NCI-H2196 (cell line): ENCODE measurements around the gene WNT3A.

ENCODE experiments used
- DNase-seq: peaks from one replicate; lab custom pipeline; 2025; ENCODE audit not compliant: unreplicated experiment; lab: John Stamatoyannopoulos, UW

The WNT3A gene

GRCh38 chr1:228030451-228031201 is 23.8 kb downstream of the WNT3A start:
- no peak for DNase-seq

GRCh38 chr1:228031276-228031995 is 24.6 kb downstream of the WNT3A start:
- DNase-seq, result no peak

- DNase-seq, result no peak
Observed at GRCh38 chr1:228032041-228032440, 25.2 kb downstream of the WNT3A start.

- DNase-seq, result no peak
Observed at GRCh38 chr1:228033376-228033775, 26.6 kb downstream of the WNT3A start.

DNA sequence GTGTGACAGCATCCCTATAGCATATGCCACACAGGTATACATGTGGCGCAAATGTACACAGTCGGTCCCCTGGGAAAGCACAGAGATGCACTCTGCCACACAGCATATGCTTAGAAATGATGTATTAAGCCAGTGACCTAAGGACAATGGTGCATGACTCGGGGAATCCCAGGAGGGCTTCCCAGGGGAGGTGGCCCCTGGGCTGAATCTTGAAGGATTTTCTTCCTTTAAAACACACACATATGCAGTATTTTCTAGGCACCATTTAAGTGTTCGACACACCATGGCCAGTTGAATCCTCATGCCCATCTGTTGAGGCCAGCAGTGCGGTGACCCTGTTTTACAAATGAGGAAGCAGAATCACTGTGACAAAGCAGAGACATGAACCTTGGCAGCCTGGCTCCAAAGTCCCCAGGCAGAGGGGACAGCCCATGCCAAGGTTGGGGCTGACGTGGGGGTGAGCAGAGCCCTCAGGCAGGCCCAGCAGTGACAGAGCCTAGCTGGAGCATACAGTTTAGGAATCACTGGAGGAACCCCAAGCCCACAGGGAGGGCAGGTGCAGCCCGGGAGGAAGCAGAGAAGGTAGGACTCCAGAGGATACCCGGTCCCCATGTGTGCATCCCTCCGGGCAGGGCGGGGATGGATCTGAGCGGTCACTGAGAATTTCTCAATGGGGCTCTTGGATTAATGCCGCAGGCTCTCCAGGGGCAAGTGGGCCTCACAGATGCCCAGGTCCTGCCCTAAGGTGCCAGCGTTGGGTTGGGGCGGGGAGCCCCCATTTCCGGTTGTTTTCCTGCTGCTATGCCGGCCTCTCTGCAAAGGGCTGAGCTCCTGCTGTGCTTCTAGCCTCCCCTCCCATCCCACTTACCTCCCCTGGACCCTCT is 28.4 kb downstream of the WNT3A start:
- DNase-seq, result no peak

GRCh38 chr1:228035844-228036243 is 29.0 kb downstream of the WNT3A start:
- no peak for DNase-seq

- DNase-seq, result no peak
Observed at GRCh38 chr1:228036701-228037231, 30.0 kb downstream of the WNT3A start.

GRCh38 chr1:228037401-228038386 is 30.9 kb downstream of the WNT3A start:
- no peak for DNase-seq

DNA sequence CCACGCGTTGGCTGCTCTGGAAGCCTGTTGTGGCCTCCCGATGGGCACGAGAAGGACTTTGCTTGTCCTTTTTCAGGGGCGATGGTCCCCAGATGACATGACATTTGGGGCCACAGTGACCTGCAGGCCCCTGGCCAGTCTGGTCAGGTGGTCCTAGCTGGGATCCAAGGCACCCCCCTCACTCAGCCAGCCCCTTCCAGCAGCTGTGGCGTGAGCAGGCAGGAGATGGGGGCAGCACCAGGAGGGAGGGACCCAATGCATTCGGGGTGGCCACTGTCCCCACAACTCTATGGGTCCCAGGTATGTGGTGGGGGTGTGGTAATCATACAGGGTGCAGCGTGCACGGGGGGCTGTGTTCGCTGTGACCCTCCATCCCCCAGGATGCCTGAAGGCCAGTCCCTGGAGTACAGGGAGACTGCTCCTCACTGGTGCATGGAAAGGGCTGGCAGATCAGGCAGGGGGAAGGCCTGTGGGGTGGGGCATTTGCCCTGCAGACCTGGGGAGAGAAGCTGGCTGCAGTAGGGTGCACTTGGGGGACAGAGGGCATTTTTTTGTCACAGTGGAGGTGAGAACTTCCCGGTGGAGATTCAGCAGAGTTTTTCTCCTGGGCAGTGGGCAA is 31.7 kb downstream of the WNT3A start:
- DNase-seq, result no peak

- no peak for DNase-seq
Observed at GRCh38 chr1:228039006-228039903, 32.5 kb downstream of the WNT3A start.

DNA sequence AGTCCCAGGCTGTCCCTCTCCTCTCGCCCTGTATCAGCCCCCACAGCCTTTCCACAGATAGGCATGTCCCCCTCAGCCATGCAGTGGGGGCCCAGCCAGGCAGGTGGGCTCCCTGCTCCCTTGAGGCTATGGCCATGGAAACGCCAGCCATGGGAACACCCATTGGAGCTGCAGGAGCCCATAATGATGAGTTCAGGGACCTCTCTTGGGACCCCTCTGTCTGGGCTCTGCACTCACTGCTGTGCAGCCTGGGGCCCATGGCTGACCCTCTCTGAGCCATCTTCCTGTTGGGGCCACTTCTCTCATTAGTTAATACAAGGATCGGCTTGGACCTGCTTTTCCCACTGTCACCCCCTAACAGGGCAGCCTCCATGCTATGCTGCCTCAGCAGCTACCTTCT is 33.2 kb downstream of the WNT3A start:
- DNase-seq, result no peak

DNA sequence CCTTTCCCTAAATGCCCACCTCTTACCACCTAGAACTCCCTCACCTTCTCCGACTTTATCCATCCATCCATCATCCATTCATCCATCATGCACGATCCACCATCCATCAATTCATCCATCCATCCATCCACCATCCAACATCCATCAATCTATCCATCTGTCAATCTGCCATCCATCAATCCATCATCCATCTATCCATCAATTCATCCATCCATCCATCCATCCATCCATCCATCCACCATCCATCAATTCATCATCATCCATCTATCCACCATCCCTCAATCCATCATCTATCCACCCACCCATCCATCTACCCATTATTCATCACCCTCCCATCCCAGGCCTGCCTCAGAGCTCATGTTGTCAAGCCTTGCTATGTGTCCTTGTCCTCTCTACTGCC is 34.5 kb downstream of the WNT3A start:
- no peak for DNase-seq

DNA sequence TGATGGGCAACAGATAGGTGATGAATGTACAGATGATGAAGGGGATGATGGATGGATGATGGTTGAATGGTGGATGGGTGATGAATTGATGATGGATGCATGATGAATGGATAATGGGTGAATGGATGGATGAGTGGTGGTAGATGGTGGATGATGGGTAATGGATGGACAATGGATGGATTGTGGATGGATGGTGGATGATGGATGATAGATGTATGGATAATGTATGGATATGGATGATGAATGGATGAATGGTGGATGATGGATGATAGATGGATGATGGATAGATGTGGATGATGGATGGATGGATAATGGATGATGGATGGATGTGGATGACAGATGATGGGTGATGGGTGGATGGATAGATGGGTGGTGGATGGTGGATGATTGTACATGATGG is 35.7 kb downstream of the WNT3A start:
- DNase-seq, result no peak

DNA sequence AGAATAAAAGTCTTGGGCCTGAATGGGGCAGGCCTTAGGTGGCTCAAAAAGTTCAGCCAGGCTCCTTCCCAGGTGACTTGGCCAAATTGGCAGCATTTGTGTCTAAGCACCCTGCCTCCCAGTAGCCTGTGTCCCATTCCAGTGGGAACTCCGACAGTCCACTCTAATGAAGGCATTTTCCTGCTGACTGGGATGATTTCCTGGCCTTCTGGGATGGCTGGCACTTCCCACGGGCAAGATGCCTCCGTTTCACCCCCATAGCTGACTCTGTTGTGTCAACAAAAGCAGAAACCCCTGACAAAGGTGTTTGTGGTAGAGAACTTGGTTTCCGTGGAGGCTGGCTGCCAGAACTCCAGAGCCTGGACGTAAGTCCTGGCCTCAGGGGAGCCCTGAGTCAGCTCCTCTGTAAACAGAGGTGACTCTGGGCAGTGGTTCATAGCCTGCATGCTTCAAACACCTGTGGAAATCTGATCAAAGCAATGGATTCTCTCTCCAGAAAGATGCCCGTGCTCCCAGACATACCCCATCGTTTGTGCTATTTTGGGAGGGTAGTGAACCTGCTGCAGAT is 36.6 kb downstream of the WNT3A start:
- DNase-seq, result no peak

DNA sequence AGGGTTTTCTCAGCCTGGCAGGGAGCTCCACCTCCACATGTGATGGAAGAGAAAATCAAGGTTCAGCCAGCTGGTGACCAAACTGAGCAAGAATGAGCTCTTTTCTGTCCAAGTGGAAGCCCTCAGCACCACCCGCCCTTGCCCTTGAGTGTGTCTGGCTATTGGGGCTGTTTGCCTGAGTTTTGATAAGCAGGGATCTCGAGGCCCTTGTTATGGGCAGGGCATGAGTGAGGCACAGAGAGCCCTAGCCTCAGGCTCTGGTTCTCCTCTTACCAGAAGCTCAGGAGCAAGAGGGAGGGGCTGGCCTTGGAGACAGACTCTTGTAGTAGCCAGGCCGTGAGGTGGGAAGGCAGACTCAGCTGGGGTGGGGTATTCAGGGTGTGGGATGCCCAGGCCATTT is 38.2 kb downstream of the WNT3A start:
- no peak for DNase-seq

GRCh38 chr1:228045405-228045804 is 38.6 kb downstream of the WNT3A start:
- DNase-seq, result no peak

- no peak for DNase-seq
Observed at GRCh38 chr1:228045871-228046270, 39.1 kb downstream of the WNT3A start.

GRCh38 chr1:228046421-228047182 is 39.8 kb downstream of the WNT3A start:
- DNase-seq, result no peak
